Stimulated activated CD4-positive, alpha-beta T cell treated with anti-CD3 and anti-CD28 coated beads, TNF-alpha, amount 100 ng/mL, for 24 hours (primary cell): ENCODE measurements around the gene PSMD13.

Source experiments
- DNase-seq, 3 experiments: peaks; one replicate each; pipeline ENCODE4 v3.0.0-alpha.2; 2020; ENCODE audit warnings: low read depth in 3 of 3

The PSMD13 gene

GRCh38 chr11:287821-288477 is 51.2 kb downstream of the PSMD13 start:
- no peak for DNase-seq

GRCh38 chr11:288478-289397 is 52.0 kb downstream of the PSMD13 start, which contains the start of gene PGGHG:
Gene PGGHG (plus strand): TSS chr11:289126. CDS start chr11:289817, 691 bp downstream.
- DNase-seq = no peak

- DNase-seq = no peak
These were observed 52.6 kb downstream of the PSMD13 start for GRCh38 chr11:289398-289711.

- DNase-seq = no peak
These were observed 53.2 kb downstream of the PSMD13 start for GRCh38 chr11:289712-290620.

GRCh38 chr11:290621-291231 is 54.0 kb downstream of the PSMD13 start:
- no peak for DNase-seq

- no peak for DNase-seq
These were observed 54.8 kb downstream of the PSMD13 start for GRCh38 chr11:291281-292210.

GRCh38 chr11:292211-293121 is 55.7 kb downstream of the PSMD13 start:
- no peak for DNase-seq

GRCh38 chr11:293271-293851 is 56.6 kb downstream of the PSMD13 start:
- DNase-seq = no peak

- DNase-seq = no peak
These were observed 57.3 kb downstream of the PSMD13 start for GRCh38 chr11:293852-294661.

- no peak for DNase-seq
These were observed 58.0 kb downstream of the PSMD13 start for GRCh38 chr11:294780-295179.

- no peak for DNase-seq
These were observed 58.8 kb downstream of the PSMD13 start for GRCh38 chr11:295351-296170.

- DNase-seq = no peak
These were observed 59.6 kb downstream of the PSMD13 start for GRCh38 chr11:296171-297050.

GRCh38 chr11:297051-297585 is 60.3 kb downstream of the PSMD13 start:
- no peak for DNase-seq

GRCh38 chr11:297586-298405 is 61.0 kb downstream of the PSMD13 start:
- DNase-seq = no peak

GRCh38 chr11:298406-299065 is 61.8 kb downstream of the PSMD13 start:
- DNase-seq = no peak
